Prostate gland (tissue), 2 donors: ENCODE data around the gene AP1G1. TPM values are rescaled to one million over a fixed set of nuclear protein-coding genes. Genes with fewer than 3 reads are reported as not detected.

Source experiments
- DNase-seq: peaks from one replicate; pipeline ENCODE4 v3.0.0-alpha.2; 2019; ENCODE audit warnings: low spot score
- H3K27ac ChIP-seq, 2 donors: fragments of 200-600 bp; sonication (generic); 2 replicates each; pipeline ENCODE4 v1.5.1; 2017 to 2019
- H3K27me3 ChIP-seq: fragments of 200-600 bp; sonication (generic); replicated peaks from 2 replicates; pipeline ENCODE4 v1.5.1; 2019; ENCODE audit not compliant: insufficient read depth
- H3K36me3 ChIP-seq, 2 donors: fragments of 200-600 bp; sonication (generic); 1 replicate in 1 of 2; 2 replicates in 1 of 2; pipeline versions ENCODE4 v1.5.1 to v1.8.1; 2017 to 2019
- H3K4me1 ChIP-seq: fragments of 200-600 bp; sonication (generic); replicated peaks from 2 replicates; pipeline ENCODE4 v1.5.1; 2019
- H3K4me3 ChIP-seq, 2 donors: fragments of 200-600 bp; sonication (generic); 2 replicates each; pipeline ENCODE4 v1.5.1; 2017 to 2019
- H3K9me3 ChIP-seq: fragments of 200-600 bp; sonication (generic); 2 replicates; pipeline ENCODE4 v1.5.1; 2017
- POLR2A ChIP-seq: fragments of 450-650 bp; IDR thresholded peaks from one replicate; pipeline ENCODE4 v1.6.1; 2016; ENCODE audit warnings: antibody characterized with exemption, mild to moderate bottlenecking
- POLR2AphosphoS5 ChIP-seq: sonication (generic); formaldehyde crosslinking; IDR thresholded peaks from one replicate; pipeline ENCODE4 v1.6.1; 2017; ENCODE audit warnings: antibody characterized with exemption
- WGBS: methylation state at CpG from one replicate; pipeline ENCODE4 v1.1.5; 2018; 5-methylcytosine and 5-hydroxymethylcytosine counted together
- intact Hi-C: fragments of 100-400 bp; cut with DNase I; formaldehyde crosslinking; loops from one replicate; pipeline ENCODE4 v1.14.2; 2022
- total RNA-seq, 2 donors: library from RNA; depleted of rRNA; stranded (reverse); fragments of >200 nt; gene quantifications; one replicate each; pipeline ENCODE4 v1.1.0, GENCODE V29; 2016
- TF ChIP-seq, protein P1 (sequence below), 4 experiments: fragments of 200-600 bp in 2 of 4; fragments of 450-650 bp in 2 of 4; sonication (generic) in 2 of 4; IDR thresholded peaks; 1 replicate in 3 of 4; 2 replicates in 1 of 4; pipeline ENCODE4 v1.5.1; 2016 to 2019; ENCODE audit warnings: antibody characterized with exemption in 4 of 4, mild to moderate bottlenecking in 2 of 4, moderate library complexity in 2 of 4

The AP1G1 gene
- total RNA-seq, 2 donors from 2014 or later = 68.0 to 94.6 TPM

DNA sequence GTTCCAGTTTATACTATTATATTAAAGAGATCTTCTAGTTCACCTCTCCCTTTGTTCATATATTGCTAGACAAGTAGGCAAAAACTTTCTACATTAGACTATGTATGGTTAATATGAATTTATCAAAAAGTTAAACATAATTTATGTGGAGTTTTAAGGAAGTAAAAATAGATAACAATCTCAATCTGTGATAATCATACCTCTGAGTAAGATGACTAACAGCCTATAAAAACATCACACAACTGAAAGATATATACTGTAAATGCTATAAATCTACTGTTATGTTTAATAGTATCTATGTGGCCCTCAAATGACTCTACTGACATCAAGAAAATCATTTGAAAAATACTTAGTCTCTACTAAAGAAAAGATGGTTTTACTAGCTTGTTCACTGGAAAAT, 37.1 kb downstream of the AP1G1 start:
- no peak overlapping the region for H3K27ac ChIP-seq
- H3K4me1 ChIP-seq = no peaks in the 10 kb centered on the region
- DNase-seq = no peak
- intact Hi-C loops = no loop called here
- H3K9me3 ChIP-seq = no peaks in the 10 kb centered on the region
- H3K4me3 ChIP-seq = no peak overlapping the region
- H3K27me3 ChIP-seq = no peaks in the 10 kb centered on the region
- H3K36me3 ChIP-seq = no peaks in the 10 kb centered on the region
- TF ChIP-seq POLR2AphosphoS5 (no peak), POLR2A (no peak)
- TF ChIP-seq, protein P1, sequence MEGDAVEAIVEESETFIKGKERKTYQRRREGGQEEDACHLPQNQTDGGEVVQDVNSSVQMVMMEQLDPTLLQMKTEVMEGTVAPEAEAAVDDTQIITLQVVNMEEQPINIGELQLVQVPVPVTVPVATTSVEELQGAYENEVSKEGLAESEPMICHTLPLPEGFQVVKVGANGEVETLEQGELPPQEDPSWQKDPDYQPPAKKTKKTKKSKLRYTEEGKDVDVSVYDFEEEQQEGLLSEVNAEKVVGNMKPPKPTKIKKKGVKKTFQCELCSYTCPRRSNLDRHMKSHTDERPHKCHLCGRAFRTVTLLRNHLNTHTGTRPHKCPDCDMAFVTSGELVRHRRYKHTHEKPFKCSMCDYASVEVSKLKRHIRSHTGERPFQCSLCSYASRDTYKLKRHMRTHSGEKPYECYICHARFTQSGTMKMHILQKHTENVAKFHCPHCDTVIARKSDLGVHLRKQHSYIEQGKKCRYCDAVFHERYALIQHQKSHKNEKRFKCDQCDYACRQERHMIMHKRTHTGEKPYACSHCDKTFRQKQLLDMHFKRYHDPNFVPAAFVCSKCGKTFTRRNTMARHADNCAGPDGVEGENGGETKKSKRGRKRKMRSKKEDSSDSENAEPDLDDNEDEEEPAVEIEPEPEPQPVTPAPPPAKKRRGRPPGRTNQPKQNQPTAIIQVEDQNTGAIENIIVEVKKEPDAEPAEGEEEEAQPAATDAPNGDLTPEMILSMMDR (IDR thresholded peaks at IDR 0.05) = no peak

DNA sequence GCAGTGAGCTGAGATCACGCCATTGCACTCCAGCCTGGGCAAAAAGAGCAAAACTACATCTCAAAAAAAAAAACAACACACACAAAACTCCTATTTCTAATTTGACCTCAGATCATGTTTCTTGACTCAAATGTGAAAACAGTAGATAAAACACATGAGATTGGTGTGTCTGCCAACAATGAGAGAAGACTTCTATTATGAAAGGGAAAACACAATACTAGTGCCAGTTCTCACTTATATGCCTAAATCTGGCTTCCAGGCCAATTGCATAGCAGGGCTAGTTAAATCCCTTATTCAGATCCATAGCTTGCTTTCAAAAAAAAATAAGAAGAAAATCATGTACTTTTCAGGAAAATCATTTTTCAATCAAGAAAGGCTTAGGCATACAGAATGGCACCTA, 39.4 kb downstream of the AP1G1 start:
- Histone ChIP-seq H3K27ac (no peak overlapping the region), H3K9me3 (no peaks in the 10 kb centered on the region), H3K36me3 (no peaks in the 10 kb centered on the region), H3K4me1 (no peaks in the 10 kb centered on the region), H3K4me3 (no peak overlapping the region), H3K27me3 (no peaks in the 10 kb centered on the region)
- intact Hi-C loops = no loop called here
- TF ChIP-seq POLR2AphosphoS5 = no peak
- TF ChIP-seq, protein P1 (IDR thresholded peaks at IDR 0.05) = no peak
- TF ChIP-seq POLR2A = no peak
- no peak for DNase-seq
- 100% methylated on average over 1 of the region's 1 CpG for WGBS

DNA sequence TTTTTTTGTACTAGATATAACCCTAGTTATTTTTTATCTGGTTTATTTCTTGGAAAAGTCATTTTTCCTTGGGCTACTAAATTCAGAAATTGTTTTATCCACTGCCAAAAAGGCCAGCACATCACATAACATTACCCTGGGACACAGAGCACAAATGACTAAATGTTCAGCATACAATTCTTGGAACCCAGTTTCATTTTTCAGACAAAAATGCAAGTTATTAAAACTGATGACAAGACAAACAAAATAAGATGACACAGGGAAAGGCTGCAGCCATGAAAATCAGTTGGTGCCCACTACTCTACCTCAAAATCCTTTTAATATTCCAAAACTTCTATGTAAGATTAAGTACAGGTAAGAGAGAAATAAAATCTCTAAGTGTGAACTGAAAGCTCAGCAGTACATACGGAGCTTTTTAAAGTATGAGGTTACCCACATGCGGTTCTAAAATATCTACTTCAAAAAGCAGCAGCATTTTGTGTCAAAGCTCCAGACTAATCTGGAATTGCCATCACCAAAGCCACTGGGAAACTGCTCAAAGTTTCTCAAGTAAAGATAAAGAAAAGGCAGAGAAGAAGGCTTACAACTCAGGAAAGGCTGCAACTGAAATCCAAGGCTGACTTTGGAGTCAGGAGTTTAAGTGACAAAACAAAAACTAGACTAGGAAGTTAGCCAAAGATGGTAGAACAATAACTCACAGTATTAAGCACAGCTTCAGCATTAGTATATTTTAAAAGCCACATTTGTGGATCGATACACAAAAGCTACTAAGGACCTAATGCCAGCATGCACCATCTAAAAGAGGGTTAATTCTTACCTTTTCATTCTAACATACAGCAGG, 41.4 kb downstream of the AP1G1 start:
- no peaks in the 10 kb centered on the region for H3K27me3 ChIP-seq
- 78% methylated on average over 3 of the region's 3 CpGs for WGBS
- H3K36me3 ChIP-seq = no peaks in the 10 kb centered on the region
- intact Hi-C loops = no loop called here
- no peaks in the 10 kb centered on the region for H3K9me3 ChIP-seq
- no peaks in the 10 kb centered on the region for H3K4me1 ChIP-seq
- H3K4me3 ChIP-seq = no peak overlapping the region
- TF ChIP-seq, protein P1 (IDR thresholded peaks at IDR 0.05) = no peak
- no peak for TF ChIP-seq POLR2AphosphoS5
- TF ChIP-seq POLR2A = no peak
- no peak overlapping the region for H3K27ac ChIP-seq
- no peak for DNase-seq

DNA sequence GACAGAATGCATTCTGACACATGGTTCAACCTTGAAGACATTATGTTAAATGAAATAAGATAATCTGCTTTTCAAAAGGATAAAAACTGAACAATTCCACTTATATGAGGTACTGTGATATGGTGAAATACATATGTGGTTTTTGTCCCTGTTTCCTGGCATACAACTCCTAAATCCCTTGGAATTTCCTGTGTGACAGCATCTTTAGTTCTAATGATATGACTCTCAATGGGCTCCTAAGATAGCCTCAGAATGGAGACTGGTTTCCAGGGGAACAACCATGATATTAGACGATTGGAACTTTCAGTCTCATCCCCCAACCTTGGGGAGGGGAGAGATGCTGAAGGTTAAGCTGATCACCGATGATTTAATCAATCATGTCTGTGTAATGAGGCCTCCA, 46.4 kb downstream of the AP1G1 start:
- Histone ChIP-seq H3K4me1 (no peaks in the 10 kb centered on the region), H3K27ac (no peak overlapping the region), H3K4me3 (no peak overlapping the region), H3K9me3 (no peaks in the 10 kb centered on the region), H3K27me3 (no peaks in the 10 kb centered on the region), H3K36me3 (no peaks in the 10 kb centered on the region)
- intact Hi-C loops = no loop called here
- TF ChIP-seq, protein P1 (IDR thresholded peaks at IDR 0.05) = no peak
- TF ChIP-seq POLR2AphosphoS5 (no peak), POLR2A (no peak)
- 91% methylated on average over 2 of the region's 2 CpGs for whole genome bisulfite sequencing
- no peak for DNase-seq

DNA sequence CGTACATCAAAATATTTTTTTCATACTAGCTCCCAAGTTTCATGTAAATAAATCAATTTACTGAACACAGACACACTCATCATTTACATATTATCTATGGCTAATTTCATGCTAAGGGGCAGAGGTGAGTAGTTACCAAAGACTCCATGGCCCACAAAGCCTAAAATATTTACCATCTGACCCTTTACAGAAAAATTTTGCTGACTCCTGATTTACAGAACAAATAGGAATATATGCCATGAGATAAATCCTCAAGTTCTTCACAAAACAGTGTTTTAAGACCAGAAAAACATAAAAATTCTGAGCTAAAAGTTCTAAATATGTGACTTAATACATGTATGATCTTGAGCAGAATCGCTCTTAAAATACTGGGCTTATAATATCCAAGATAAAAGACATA, 47.5 kb downstream of the AP1G1 start:
- H3K4me1 ChIP-seq = no peaks in the 10 kb centered on the region
- H3K27me3 ChIP-seq = no peaks in the 10 kb centered on the region
- WGBS = 98% methylated on average over 2 of the region's 2 CpGs
- no peaks in the 10 kb centered on the region for H3K36me3 ChIP-seq
- no peak overlapping the region for H3K27ac ChIP-seq
- intact Hi-C loops = no loop called here
- no peaks in the 10 kb centered on the region for H3K9me3 ChIP-seq
- TF ChIP-seq POLR2A = no peak
- TF ChIP-seq, protein P1 (IDR thresholded peaks at IDR 0.05) = no peak
- no peak for TF ChIP-seq POLR2AphosphoS5
- H3K4me3 ChIP-seq = no peak overlapping the region
- DNase-seq = no peak
